GM21576 (cell line): ENCODE results near the gene TARBP2.
A peak's percentile ranks its signal among the peaks of the same experiment; 100 is the strongest.
"Not testable (repeated sequence)": the region's sequence is repeated elsewhere in the genome, so short reads cannot be mapped to it uniquely, and the experiment has no call there.

Experiments
- ATAC-seq: cut with Tn5 transposase; IDR thresholded peaks from one replicate; pipeline ENCODE4 v1.9.1; 2021; ENCODE audit warnings: mild to moderate bottlenecking, moderate library complexity; ENCODE audit not compliant: unreplicated experiment

Gene TARBP2

GRCh38 chr12:53474077-53474476 lies 27.0 kb upstream of the TARBP2 start:
- no peak for ATAC-seq

- no peak for ATAC-seq
Measured at GRCh38 chr12:53474819-53475218, 26.3 kb upstream of the TARBP2 start.

GRCh38 chr12:53476769-53477209 lies 24.3 kb upstream of the TARBP2 start:
- no peak for ATAC-seq

GRCh38 chr12:53478865-53479264 lies 22.2 kb upstream of the TARBP2 start:
- ATAC-seq: no peak

- ATAC-seq: no peak
Measured at GRCh38 chr12:53479331-53479730, 21.8 kb upstream of the TARBP2 start.

GRCh38 chr12:53480491-53481442 lies 20.3 kb upstream of the TARBP2 start:
- ATAC-seq: no peak

GRCh38 chr12:53481458-53481857 lies 19.6 kb upstream of the TARBP2 start:
- ATAC-seq: not testable (repeated sequence)

GRCh38 chr12:53481939-53482586 lies 19.0 kb upstream of the TARBP2 start:
- ATAC-seq: no peak

GRCh38 chr12:53482626-53483168 lies 18.4 kb upstream of the TARBP2 start:
- ATAC-seq: no peak

GRCh38 chr12:53483225-53483978 lies 17.7 kb upstream of the TARBP2 start:
- no peak for ATAC-seq

GRCh38 chr12:53483979-53484377 lies 17.1 kb upstream of the TARBP2 start:
- no peak for ATAC-seq

GRCh38 chr12:53484686-53485575 lies 16.2 kb upstream of the TARBP2 start:
- ATAC-seq: no peak

- ATAC-seq: no peak
Measured at GRCh38 chr12:53485955-53486735, 14.9 kb upstream of the TARBP2 start.

- ATAC-seq: no peak
Measured at GRCh38 chr12:53486736-53487487, 14.2 kb upstream of the TARBP2 start.

GRCh38 chr12:53489242-53489864 lies 11.7 kb upstream of the TARBP2 start:
- ATAC-seq: no peak

GRCh38 chr12:53492188-53492587 lies 8.9 kb upstream of the TARBP2 start:
- ATAC-seq: no peak

- ATAC-seq: peak; percentile 92
Measured at GRCh38 chr12:53492830-53493609, 8.1 kb upstream of the TARBP2 start.
